ENCODE data around the gene LUZP1.

Gene LUZP1

DNA sequence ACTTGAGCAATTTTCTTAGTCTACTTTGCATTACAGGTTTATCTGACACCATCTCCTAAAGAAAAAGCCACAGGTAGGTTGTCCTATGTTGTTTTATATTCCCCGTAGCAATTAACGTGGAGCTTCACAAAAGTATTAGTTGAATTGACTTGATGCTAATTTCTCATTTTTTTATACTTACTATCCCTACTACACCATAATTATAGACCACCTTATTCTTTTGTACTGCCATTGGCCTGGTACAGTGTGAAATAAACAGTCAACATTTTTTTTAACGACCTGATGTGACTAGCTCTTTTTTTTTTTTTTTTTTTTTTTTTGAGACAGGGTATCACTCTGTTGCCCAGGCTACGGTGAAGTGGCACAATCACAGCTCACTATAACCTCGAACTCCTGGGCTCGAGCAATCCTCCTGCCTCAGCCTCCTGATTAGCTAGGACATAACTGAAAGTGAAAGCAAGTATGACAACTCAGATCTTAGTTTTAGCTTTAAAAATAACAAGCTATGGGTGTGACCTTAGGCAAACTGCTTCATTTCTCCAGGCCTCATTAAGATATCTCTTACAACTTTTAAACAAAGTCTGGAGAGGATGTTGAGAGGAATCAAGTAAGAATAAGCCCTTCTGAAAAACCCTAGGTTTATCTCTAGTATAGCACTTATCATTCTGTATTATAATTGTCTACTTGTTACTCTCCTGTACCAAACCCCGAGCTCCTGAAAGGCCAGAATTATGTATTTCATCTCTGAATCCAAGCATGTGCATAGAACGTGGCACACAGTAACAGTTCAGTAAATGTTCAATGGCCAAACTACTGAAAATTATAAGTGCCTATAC is 49.5 kb downstream of the LUZP1 start:
- peak; percentile 35 to 39 for DNase-seq (ENCODE audit: low read depth in 2 of 2)
- H3K4me3 ChIP-seq (replicated peaks in 1 of 2; ENCODE audit: low read depth in 2 of 2, low read length in 2 of 2), result no peak overlapping the region
- TF ChIP-seq, protein P1, sequence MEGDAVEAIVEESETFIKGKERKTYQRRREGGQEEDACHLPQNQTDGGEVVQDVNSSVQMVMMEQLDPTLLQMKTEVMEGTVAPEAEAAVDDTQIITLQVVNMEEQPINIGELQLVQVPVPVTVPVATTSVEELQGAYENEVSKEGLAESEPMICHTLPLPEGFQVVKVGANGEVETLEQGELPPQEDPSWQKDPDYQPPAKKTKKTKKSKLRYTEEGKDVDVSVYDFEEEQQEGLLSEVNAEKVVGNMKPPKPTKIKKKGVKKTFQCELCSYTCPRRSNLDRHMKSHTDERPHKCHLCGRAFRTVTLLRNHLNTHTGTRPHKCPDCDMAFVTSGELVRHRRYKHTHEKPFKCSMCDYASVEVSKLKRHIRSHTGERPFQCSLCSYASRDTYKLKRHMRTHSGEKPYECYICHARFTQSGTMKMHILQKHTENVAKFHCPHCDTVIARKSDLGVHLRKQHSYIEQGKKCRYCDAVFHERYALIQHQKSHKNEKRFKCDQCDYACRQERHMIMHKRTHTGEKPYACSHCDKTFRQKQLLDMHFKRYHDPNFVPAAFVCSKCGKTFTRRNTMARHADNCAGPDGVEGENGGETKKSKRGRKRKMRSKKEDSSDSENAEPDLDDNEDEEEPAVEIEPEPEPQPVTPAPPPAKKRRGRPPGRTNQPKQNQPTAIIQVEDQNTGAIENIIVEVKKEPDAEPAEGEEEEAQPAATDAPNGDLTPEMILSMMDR (IDR thresholded peaks at IDR 0.05; ENCODE audit: low read depth, low read length), result no peak

GRCh38 chr1:23118407-23118806 is 50.2 kb downstream of the LUZP1 start:
- TF ChIP-seq, protein P1 (IDR thresholded peaks at IDR 0.05; ENCODE audit: low read depth, low read length), result no peak
- no peak for DNase-seq (ENCODE audit: low read depth in 2 of 2)

DNA sequence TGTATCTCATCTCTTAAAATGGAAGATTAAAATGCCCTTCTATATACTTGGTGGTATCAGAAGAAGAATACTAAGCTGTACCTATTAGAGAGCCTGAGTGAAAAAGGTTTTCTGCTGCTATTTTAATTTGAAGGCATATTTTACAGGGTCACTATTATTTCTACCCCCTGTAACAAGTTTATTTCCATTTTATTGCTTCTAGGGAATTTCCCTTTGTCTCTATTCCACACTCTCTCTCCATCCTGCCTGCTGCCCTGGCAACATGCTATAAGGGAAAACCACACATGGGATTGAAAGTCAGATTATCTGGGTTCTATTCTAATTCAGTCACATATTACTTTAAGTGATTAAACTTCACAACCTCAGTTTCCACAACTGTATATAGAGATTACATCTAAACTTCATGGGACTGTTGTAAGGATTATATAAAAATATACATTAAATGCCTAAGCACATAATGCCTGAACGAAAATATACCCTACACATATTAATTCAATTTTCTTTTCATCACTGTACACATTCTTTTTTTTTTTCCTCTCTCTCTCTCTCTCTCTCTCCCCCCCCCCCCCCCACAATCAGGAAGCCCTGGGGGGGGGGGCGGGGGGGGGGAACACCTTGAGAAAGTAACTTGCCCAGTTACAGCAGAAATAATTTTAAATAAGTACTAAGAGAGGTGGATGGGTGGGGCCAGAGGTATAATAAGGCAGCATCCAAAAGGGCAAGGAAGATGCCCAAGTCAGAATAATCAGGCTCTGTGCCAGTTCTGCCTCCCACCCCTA is 51.5 kb downstream of the LUZP1 start:
- no peak for DNase-seq (ENCODE audit: low read depth in 2 of 2)
- TF ChIP-seq, protein P1 (IDR thresholded peaks at IDR 0.05; ENCODE audit: low read depth, low read length), result no peak
- H3K4me3 ChIP-seq (replicated peaks in 1 of 2; ENCODE audit: low read depth in 2 of 2, low read length in 2 of 2), result no peak overlapping the region

More at GRCh38 chr1:23118407-23118806, 50.2 kb downstream of the LUZP1 start:
- H3K4me3 ChIP-seq (replicated peaks in 1 of 2; ENCODE audit: low read depth in 2 of 2, low read length in 2 of 2), result no peak overlapping the region

GRCh38 chr1:23116216-23116836 is 52.3 kb downstream of the LUZP1 start:
- TF ChIP-seq, protein P1 (IDR thresholded peaks at IDR 0.05; ENCODE audit: low read depth, low read length), result no peak
- no peak overlapping the region for H3K4me3 ChIP-seq (replicated peaks in 1 of 2; ENCODE audit: low read depth in 2 of 2, low read length in 2 of 2)
- no peak for DNase-seq (ENCODE audit: low read depth in 2 of 2)

- peak in 1 of 2 donors; percentile 50 for DNase-seq (ENCODE audit: low read depth in 2 of 2)
- no peak overlapping the region for H3K4me3 ChIP-seq (replicated peaks in 1 of 2; ENCODE audit: low read depth in 2 of 2, low read length in 2 of 2)
- TF ChIP-seq, protein P1 (IDR thresholded peaks at IDR 0.05; ENCODE audit: low read depth, low read length), result no peak
Observed at GRCh38 chr1:23114424-23115079, 54.1 kb downstream of the LUZP1 start.
